ENCODE data around the gene PLA2G4B. TPM values are rescaled to one million over a fixed set of nuclear protein-coding genes. Genes with fewer than 3 reads are reported as not detected.

PLA2G4B gene
- total and polyA plus RNA-seq, 2 of the 8 experiments (the other 6 are each of a cell fraction or from before 2014, with no cell fraction given), result 4.2 to 9.2 TPM

DNA sequence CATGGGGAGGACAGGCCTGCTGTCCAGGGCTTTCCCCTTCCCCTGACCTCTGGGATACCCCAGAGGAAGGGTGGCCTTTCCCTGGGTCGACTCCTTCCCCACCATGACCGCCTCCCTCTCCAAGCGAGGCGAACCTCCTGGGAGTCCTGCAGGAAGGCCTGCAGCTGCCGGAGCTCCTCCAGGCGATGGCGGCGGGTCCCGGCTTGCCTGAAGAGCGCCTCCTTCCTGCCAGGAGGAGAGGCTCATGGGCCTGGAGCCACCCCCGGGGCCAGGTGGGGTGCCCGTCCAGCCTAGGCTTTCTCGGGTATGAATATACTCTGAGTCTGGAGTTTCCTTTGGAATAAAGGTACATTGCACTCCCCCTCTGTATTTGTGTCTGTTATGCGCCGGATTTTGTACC is 20.1 kb downstream of the PLA2G4B start:
- TF ChIP-seq HDAC2 (IDR thresholded peaks at IDR 0.05; ENCODE audit: borderline replicate concordance in 1 of 2, low read depth in 2 of 2, low read length in 2 of 2), result no peak
- 0 out of 2 replicates have a peak, but pooled peaks have one; percentile 14 for TF ChIP-seq YY1 (IDR thresholded peaks at IDR 0.05; ENCODE audit: low read depth, low read length)
- TF ChIP-seq, protein P1, sequence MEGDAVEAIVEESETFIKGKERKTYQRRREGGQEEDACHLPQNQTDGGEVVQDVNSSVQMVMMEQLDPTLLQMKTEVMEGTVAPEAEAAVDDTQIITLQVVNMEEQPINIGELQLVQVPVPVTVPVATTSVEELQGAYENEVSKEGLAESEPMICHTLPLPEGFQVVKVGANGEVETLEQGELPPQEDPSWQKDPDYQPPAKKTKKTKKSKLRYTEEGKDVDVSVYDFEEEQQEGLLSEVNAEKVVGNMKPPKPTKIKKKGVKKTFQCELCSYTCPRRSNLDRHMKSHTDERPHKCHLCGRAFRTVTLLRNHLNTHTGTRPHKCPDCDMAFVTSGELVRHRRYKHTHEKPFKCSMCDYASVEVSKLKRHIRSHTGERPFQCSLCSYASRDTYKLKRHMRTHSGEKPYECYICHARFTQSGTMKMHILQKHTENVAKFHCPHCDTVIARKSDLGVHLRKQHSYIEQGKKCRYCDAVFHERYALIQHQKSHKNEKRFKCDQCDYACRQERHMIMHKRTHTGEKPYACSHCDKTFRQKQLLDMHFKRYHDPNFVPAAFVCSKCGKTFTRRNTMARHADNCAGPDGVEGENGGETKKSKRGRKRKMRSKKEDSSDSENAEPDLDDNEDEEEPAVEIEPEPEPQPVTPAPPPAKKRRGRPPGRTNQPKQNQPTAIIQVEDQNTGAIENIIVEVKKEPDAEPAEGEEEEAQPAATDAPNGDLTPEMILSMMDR (IDR thresholded peaks at IDR 0.05; ENCODE audit: control extremely low read depth in 1 of 3, insufficient read depth in 1 of 3, low read depth in 1 of 3, low read length in 3 of 3), result peak in 2 of 3 experiments; percentile 29 to 36; a peak in 2 of 4 replicates
- peak in 1 of 2 experiments; percentile 36; a peak in 3 of 4 replicates for TF ChIP-seq RAD21 (IDR thresholded peaks at IDR 0.05 in 1 of 2, conservative IDR thresholded peaks at IDR 0.05 in 1 of 2; ENCODE audit: low read depth in 2 of 2, low read length in 2 of 2)
- no peak overlapping the region for H2BK20ac ChIP-seq (ENCODE audit: low read length)
- H2AFZ ChIP-seq (ENCODE audit: low read length), result no peak overlapping the region
- no peak overlapping the region for H4K8ac ChIP-seq (ENCODE audit: extremely low read depth, insufficient read depth, low read length)
- H3K36me3 ChIP-seq (ENCODE audit: control insufficient read depth in 2 of 4, insufficient read depth in 4 of 4, low read length in 3 of 4), result no peaks in the 10 kb centered on the region
- no peak overlapping the region for H3K18ac ChIP-seq (ENCODE audit: extremely low read depth, low read length)
- 86% methylated on average over 15 of the region's 15 CpGs; no CpG with 5 or more reads in 1 of the 2 experiments for WGBS, 2 experiments (ENCODE audit: extremely low coverage in 1 of 2, insufficient coverage in 1 of 2, insufficient read length in 1 of 2, insufficient replicate concordance in 2 of 2, low coverage in 1 of 2, low lambda C conversion rate in 2 of 2, missing lambda C conversion rate in 1 of 2)
- no peak overlapping the region for H3K27ac ChIP-seq (ENCODE audit: low read depth, low read length)
- no peak overlapping the region for H3K4me3 ChIP-seq (ENCODE audit: extremely low read depth in 1 of 4, insufficient read depth in 2 of 4, low read depth in 3 of 4, low read length in 4 of 4)
- H3K79me2 ChIP-seq (ENCODE audit: control insufficient read depth in 1 of 2, insufficient read depth in 2 of 2, low read length in 2 of 2), result no peaks in the 10 kb centered on the region
- no peak overlapping the region for H3K4me2 ChIP-seq (ENCODE audit: insufficient read depth in 1 of 2, low read depth in 2 of 2, low read length in 2 of 2)
- H3K23me2 ChIP-seq (ENCODE audit: low read depth, low read length), result no peaks in the 10 kb centered on the region
- H4K20me1 ChIP-seq (replicated peaks in 1 of 2; ENCODE audit: control insufficient read depth in 1 of 2, insufficient read depth in 2 of 2, low read length in 2 of 2), result no peaks in the 10 kb centered on the region
- H2BK5ac ChIP-seq (ENCODE audit: low read depth, low read length), result no peak overlapping the region; the same call in 1 of the 2 replicates
- H3K9me3 ChIP-seq (ENCODE audit: insufficient read depth in 2 of 2, low read depth in 1 of 2, low read length in 1 of 2), result no peaks in the 10 kb centered on the region
- H3K79me1 ChIP-seq (ENCODE audit: low read depth, low read length), result no peaks in the 10 kb centered on the region
- H3K23ac ChIP-seq (ENCODE audit: insufficient read length), result no peak overlapping the region
- H3K27me3 ChIP-seq (replicated peaks in 1 of 4; ENCODE audit: control insufficient read depth in 3 of 4, extremely low read depth in 1 of 4, insufficient read depth in 3 of 4, low read length in 3 of 4), result no peaks in the 10 kb centered on the region; a peak in 3 of 7 replicates
- H3K56ac ChIP-seq (replicated peaks; ENCODE audit: insufficient read length, low read depth, low read length), result no peak overlapping the region
- DNase-seq (ENCODE audit: low read depth in 1 of 2, low spot score in 2 of 2) (no peak), FAIRE-seq (no peak)
- no peak overlapping the region for H2AK5ac ChIP-seq (ENCODE audit: low read depth, low read length)
- peak overlapping the region; percentile 10; the same call in 1 of the 2 replicates for H2BK15ac ChIP-seq (ENCODE audit: low read length)
- H2BK12ac ChIP-seq (ENCODE audit: low read depth, low read length), result 0 out of 2 replicates have a peak overlapping the region, but pooled peaks have one; percentile 9
- no peak overlapping the region for H4K91ac ChIP-seq (replicated peaks; ENCODE audit: insufficient read length, low read length)
- no peak overlapping the region for H3K14ac ChIP-seq (ENCODE audit: insufficient read length)
- H4K5ac ChIP-seq (ENCODE audit: insufficient read length, low read depth, low read length), result no peak overlapping the region
- H3K4ac ChIP-seq (replicated peaks; ENCODE audit: insufficient read length, low read depth, low read length), result no peak overlapping the region
- H2BK120ac ChIP-seq (replicated peaks; ENCODE audit: low read depth, low read length), result no peak overlapping the region
- ChIA-PET POLR2A (ENCODE audit: partially characterized antibody) (interaction anchor here (1.0 kb wide), 1 partner anchor 12 kb away, joined by 3 read pairs; no protein-coding TSS in a partner anchor), CTCF (ENCODE audit: partially characterized antibody) (interaction anchor here (0.6 to 5.5 kb wide), 26 partner anchors 9 to 335 kb away, joined by 3 to 49 read pairs (median 4); partner anchors contain the start of genes MAPKBP1 and PLA2G4B)
- no peak overlapping the region for H3K9ac ChIP-seq (replicated peaks in 1 of 4; ENCODE audit: extremely low read depth in 1 of 4, low read depth in 3 of 4, low read length in 3 of 4)
- H3K4me1 ChIP-seq (replicated peaks in 1 of 4; ENCODE audit: control insufficient read depth in 3 of 4, insufficient read depth in 4 of 4, low read length in 3 of 4), result peaks cover 0 to 16% (median 2%) of the 10 kb centered on the region in 4 experiments; a peak in 2 of 7 replicates
